Astrocyte (in vitro differentiated cells and primary cell): Measurements from ENCODE around the gene PLCH2.

ENCODE experiments used
- EZH2 ChIP-seq: IDR thresholded peaks from 2 replicates; pipeline ENCODE4 v1.6.1; 2012; ENCODE audit warnings: mild to moderate bottlenecking, low read length, inconsistent platforms; ENCODE audit not compliant: insufficient read depth
- TF ChIP-seq, protein P1 (sequence below): IDR thresholded peaks from 2 replicates; pipeline ENCODE4 v1.5.1; 2011; ENCODE audit warnings: low read depth, mild to moderate bottlenecking, inconsistent platforms, low read length, moderate library complexity; ENCODE audit not compliant: insufficient read depth

DNA sequence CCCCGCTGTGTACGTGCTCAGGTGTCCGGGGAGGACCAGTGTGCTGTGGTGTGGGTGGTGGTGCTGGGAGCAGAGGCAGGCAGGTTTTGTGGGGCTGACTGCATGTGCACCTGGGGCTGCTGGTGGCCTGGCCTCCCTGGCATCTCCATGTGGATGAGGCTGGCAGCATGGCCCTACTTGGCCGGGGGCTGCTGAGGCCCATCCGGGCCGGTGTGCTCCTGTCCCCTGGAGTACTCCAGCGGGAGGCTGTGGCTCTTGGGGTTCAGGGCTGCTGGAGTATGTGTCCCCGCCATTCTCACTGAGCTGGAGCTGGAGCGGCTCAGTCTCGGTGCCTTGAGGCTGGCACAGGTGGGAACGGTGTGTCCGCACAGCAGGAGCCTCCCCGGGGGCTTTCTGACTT lies 42.9 kb upstream of the PLCH2 start:
- TF ChIP-seq, protein P1, sequence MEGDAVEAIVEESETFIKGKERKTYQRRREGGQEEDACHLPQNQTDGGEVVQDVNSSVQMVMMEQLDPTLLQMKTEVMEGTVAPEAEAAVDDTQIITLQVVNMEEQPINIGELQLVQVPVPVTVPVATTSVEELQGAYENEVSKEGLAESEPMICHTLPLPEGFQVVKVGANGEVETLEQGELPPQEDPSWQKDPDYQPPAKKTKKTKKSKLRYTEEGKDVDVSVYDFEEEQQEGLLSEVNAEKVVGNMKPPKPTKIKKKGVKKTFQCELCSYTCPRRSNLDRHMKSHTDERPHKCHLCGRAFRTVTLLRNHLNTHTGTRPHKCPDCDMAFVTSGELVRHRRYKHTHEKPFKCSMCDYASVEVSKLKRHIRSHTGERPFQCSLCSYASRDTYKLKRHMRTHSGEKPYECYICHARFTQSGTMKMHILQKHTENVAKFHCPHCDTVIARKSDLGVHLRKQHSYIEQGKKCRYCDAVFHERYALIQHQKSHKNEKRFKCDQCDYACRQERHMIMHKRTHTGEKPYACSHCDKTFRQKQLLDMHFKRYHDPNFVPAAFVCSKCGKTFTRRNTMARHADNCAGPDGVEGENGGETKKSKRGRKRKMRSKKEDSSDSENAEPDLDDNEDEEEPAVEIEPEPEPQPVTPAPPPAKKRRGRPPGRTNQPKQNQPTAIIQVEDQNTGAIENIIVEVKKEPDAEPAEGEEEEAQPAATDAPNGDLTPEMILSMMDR: no peak
- peak; percentile 37 for TF ChIP-seq EZH2
